Urothelium cell line (cell line): ENCODE measurements around the gene RPL28.

Experiments used
- DNase-seq: peaks from one replicate; pipeline ENCODE4 v3.0.0; 2011; ENCODE audit warnings: low spot score, mixed read lengths
- FAIRE-seq: peaks from 2 replicates; lab custom pipeline; 2011; peaks lifted over from hg19 to GRCh38; lab: Jason Lieb, UNC

The RPL28 gene

DNA sequence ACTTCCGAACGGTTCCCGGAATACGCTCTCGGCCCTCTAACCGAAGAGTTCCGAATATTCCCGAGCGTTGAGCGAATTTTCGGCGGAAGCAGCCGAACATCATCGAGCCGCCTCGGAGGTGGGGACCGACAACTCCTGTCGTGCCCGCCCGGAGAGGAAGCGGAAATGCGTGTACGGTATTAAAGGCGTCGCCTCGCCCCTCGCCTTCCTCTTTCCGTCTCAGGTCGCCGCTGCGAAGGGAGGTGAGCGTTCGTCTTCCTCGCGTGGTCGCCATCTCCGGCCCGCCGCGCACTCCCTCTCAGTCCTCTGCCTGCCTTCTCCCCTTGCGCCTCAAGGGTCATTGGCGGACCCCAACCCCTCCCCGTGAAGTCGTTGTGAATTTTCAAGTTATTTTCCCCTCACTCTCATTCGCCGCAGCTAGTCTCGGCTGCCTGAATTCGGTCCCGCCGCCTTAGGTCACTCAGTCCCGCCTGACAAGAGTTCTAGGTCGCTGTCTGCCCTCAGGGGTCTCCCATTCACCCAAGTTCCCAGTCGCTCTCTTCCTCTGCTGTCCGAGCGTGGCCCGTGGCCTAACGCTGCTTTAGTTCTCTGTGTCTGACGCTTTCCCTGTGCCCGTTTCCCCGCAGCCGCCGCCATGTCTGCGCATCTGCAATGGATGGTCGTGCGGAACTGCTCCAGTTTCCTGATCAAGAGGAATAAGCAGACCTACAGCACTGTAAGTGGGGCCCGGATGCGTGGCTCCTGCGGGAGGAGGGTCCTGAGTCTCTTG is at the start of gene RPL28:
Gene RPL28, plus strand, starts transcription at position 209 of the 769 bp plus-strand sequence. Its CDS starts 426 bp downstream, at position 635.
- peak; percentile 55 for FAIRE-seq

DNA sequence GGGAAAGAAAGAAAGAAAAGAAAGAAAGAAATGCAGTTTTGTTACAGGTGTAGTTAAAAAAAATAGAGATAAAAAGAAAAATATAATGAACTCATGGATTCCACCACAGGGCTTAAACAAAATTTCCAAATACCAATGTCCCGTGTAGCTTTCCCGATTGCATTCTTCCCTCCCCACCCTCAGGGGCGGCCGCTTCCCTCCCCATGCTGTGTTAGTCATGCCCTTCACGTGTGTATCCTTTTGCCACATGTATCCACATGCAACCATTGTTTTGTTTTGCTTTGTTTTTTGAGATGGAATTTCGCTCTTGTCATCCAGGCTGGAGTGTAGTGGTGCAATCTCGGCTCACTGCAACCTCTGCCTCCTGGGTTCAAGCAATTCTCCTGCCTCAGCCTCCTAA is 49.6 kb upstream of the RPL28 start:
- DNase-seq (no peak), FAIRE-seq (no peak)

More for the DNA sequence above, at the start of gene RPL28:
- DNase-seq = peak; percentile 96

DNA sequence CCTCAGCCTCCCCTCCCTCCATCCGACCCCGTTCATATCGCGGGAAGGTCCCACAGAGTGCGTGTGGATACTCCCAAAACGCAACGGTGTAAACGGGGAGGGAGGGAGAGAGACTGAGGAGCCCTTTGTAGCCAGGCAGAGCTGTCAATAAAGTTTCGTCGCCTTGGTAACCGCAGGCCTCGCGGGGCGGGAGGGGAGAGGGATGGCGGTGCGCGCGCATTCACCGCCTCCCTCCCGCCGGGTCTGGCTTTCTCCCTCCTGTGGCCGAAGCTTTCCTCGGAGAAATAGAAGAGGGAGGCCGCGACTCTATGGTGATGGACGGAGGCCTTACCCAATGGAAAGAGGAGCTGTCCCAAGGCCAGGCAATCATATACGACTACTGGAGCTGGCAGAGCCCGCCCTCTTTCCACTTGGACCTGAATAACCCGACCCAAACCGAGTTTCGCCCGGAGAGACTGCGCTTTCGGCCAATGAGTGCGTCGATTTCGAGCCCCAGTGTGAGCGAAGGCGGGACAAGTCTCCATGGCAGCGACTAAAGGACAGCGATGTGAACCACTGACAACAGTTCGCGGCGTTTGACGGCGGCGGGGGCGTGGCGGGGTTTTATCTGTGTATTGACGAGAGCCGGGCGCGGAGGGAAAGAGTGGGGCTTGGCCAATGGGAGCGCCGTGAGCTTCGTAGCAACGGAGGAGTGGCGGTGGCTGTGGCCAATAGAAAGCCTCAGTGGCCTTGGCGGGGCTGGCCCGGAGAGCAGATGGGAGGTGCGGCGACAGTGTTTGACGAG is 46.4 kb upstream of the RPL28 start, which contains the start of gene KMT5C:
Gene KMT5C, plus strand, starts transcription at position 772 of the 784 bp plus-strand sequence. CDS start 2,061 bp downstream, outside the sequence.
- FAIRE-seq (peak; percentile 99), DNase-seq (peak; percentile 98)

DNA sequence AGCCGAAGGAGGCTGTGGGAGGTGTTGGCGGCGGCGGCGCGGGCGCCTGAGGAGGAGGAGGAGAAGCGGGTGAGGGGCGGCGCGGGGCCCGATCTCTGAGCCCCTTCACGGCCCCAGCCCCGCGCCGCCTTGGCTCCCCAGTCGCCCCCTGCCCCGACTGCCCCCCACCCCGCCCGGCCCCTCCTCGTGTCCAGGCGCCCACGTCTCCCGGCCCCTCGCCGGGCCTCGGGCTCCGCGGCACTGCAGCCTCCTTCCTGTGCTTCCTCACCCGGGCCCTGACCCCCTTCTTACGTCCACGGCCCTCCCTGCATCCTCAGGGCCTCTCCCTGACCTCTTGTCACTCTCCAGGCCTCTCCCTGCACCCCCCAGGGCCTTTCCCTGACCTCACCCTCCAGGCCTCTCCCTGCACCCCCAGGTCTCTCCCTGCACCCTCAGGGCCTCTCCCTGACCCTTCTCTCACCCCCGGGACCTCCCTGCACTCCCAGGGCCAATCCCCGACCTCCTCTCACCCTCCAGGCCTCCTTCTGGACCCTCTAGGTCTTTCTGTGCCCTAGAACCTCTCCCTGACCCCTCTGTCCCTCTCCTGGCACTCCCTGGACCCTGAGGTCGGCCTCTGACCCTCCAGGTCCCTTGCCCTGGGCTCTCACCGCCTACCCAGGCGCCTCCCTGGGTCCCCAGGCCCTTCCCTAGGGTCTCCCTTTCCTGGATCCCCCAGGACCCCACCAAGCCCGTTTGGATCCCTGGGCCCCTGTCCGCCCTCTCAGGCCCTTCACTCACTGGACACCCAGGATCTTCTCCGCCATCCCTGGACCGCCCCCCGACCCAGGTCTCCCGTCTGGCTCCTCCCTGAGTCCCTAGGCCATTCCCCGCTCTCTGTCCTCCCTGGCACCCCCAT is 45.6 kb upstream of the RPL28 start:
- FAIRE-seq = no peak
- no peak for DNase-seq

DNA sequence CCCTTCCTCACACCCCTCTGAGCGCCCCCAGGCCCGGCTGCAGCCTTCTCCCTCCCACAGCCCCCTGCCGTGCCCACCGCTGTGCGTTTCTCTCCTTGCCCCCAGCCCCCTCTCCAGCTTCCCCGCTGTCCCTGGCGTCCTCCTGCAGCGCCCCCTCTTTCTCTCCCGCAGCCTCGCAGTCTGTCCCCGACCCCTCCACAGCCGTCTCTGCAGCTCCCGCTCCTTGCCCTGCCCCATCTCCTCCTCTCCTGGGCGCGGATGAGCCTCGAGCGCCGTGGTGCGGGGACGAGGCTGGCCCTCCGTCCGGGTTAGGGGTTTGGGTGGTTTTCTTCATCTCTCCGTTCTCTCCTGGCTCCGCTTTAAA is 45.0 kb upstream of the RPL28 start:
- FAIRE-seq = no peak
- no peak for DNase-seq

DNA sequence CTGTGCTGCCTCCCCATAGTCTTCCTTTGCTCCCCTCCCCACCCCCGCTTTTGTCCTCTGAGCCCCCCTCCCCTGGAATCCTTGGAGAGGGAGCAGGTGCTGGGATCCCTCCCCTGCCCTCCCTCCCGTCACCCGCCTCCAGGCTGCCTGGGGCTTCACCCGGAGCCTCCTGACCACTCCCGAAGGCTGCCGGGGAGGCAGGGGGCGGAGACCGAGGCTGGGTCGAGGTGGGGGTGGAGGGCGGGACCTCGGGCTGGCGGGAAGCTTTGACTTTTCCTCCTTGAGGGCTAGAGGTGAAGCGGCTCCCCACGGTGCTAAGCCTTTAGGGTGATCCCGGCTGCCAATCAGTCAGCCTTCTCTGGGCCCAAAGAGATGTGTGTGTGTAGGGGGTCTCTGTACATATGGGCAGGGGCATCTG is 44.6 kb upstream of the RPL28 start:
- no peak for FAIRE-seq
- peak; percentile 88 for DNase-seq

DNA sequence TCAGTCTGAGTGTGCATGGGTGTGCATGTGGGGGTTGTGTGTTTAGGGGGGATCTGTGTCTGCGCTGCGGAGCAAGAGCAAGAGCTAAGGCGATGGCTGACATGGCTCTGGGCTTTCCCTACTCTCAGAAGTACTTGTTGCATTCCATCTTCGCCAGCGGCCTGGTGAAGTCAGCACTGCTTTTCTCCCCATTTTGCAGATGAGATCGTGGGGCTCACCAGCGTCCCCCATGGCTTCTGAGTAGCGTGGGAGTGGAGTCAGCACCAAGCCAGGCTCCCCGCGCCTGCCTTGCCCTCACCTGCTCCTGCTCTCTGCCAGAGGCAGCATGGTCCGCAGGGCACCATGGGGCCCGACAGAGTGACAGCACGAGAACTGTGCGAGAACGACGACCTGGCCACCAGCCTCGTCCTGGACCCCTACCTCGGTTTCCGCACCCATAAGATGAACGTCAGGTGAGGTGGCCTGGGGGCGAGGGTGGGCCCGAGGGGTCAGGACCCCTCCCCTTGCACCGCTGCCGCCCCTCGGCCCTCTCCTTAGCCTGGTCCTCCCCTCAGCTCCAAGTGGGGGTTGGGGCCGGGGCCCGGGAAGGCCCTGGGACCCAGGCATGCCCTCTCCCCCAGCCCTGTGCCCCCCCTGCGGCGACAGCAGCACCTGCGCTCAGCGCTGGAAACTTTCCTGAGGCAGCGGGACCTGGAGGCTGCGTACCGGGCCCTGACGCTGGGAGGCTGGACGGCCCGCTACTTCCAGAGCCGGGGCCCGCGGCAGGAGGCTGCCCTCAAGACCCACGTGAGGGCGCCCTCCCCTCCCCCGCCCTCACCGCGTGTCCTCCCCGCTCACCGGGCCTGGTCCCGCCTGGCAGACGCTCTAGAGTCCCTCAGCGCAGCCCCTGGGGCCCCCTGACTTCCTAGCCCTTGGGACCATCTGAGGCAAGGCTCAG is 43.9 kb upstream of the RPL28 start:
- no peak for DNase-seq
- no peak for FAIRE-seq

DNA sequence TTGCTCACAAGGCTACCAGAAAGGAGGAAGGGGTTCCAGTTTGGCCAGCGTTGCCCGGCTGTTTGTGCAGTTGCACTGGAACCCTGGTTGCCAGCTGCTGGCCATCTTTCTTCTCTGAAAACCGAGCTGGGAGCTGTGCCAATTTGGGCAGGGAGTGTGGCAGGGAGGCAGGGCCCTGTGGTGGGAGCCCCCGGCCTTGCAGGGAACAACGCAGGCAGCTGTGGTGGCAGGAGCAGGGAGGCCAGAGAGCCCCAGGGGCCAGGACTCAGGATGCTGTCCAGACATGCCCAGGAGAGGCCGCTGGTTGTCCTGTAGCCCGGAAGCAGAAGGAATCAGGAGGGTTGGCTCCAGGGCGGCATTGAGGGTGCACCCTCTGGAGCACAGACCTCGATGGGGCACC is 41.3 kb upstream of the RPL28 start:
- FAIRE-seq (no peak), DNase-seq (no peak)

DNA sequence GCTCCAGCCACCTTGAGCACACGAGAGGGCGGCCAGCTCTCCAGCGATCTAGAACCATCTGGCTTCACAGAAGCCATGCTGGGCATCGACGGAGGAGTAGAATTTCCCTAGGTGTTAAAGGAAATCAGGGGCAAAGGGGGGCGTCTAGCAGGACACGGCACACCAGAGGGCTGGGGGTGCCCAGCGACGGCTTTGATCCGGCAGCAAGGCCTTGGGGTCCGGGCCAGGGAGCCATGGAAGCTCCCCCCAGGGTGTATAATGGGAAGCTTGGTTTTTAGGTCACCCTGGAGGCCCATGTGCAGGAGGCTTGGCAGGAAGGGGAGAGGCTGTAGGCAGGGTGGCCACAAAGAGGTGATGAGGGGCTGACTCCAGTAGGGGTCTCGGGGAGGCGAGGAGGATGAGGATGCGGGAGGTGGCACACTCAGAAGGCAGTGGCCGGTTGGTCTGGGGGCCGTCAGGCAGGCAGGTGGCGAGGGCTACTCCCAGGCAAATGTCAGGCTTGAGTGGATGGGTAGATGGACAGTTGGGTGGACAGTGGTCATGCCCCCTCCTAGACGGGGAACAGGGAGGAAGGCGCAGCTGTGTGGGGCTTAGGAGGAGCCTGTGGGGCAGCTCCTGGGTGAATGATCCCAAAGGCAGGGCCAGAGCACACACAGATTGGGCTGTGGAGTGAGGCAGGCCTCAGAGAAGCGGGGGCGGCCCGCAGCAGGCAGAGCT is 40.5 kb upstream of the RPL28 start:
- FAIRE-seq (no peak), DNase-seq (no peak)

DNA sequence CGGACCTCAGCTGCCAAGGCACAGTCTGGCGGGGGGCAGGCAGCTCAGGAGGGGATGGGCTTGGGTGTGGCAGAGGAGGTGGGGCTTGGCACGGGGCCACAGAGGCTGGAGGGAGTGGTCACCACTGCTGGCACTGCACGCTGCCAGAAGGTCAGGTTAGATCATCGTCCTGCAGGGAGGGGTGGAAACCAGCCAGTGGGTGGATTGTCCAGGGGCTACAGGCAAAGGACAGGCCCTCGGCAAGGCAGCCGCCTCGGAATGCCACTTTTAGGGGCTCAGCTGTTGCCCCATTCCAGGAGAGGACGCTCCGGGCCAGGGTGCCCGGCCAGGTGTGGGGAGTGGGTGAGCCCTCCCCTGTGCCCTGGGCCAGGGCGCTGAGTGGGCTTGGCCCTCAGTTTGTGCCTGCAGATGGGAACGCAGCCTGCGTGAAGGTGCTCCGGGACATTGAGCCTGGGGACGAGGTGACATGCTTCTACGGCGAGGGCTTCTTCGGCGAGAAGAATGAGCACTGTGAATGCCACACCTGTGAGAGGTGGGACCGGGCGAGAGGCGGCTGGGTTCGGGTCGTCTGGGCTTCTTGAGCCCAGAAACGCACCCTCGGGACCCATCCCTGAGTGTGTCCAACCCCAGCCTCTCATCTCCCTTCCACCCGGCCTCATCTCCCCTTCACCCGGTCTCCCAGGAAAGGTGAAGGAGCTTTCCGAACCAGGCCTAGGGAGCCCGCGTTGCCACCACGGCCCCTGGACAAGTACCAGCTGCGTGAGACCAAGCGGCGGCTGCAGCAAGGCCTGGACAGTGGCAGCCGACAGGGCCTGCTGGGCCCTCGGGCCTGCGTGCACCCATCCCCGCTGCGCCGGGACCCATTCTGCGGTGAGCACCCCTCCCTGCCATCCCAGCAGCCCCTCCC is 39.7 kb upstream of the RPL28 start:
- DNase-seq (no peak), FAIRE-seq (peak; percentile 56)

DNA sequence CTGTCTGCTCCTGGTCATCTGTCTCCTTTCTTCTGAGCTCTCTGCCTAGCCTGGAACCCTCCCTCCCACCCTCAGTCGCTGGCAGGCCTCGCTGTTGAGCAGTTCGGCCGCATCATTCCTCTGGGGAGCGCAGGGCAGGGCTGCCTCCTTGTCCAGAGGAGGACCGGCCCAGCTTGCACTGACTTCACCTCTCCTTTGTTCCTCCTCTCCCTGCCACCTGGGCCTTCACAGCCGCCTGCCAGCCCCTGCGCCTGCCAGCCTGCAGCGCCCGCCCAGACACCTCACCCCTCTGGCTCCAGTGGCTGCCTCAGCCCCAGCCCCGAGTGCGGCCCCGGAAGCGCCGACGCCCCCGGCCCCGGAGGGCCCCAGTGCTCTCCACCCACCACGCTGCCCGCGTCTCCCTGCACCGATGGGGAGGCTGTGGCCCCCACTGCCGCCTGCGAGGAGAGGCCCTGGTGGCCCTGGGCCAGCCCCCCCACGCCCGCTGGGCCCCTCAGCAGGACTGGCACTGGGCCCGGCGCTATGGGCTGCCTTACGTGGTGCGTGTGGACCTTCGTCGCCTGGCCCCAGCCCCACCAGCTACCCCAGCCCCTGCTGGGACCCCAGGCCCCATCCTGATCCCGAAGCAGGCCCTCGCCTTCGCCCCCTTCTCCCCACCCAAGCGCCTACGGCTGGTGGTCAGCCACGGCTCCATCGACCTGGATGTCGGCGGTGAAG is 38.8 kb upstream of the RPL28 start:
- FAIRE-seq = no peak

DNA sequence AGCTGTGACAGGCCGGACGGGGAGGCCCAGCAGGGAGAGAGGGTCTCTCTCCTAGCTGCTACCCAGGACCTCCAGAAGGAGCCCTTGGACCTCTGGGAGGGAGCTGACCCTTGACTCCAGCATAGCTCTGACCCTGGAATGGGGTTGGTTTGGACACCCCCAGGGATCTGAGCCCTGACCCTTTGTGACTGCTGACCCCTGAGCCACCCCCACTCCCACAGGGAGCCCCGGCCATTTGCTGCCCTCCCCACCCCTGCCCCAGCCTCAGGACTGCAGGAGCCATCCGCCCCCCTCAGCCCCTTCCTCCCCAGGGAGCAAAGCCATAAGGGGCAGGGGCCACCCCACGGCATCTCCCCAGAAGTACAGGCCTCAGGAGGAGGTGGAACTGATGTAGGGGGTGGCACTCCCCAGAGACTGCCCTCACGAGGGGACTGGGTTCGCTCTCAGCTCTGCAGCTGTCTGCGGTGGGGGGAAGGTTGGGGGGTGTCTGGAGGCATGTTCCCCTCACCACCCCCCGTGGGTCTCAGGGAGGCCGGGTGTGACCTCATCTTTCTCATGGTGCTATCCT is 38.2 kb upstream of the RPL28 start:
- no peak for DNase-seq
- no peak for FAIRE-seq

More for the DNA sequence above, 38.8 kb upstream of the RPL28 start:
- no peak for DNase-seq

DNA sequence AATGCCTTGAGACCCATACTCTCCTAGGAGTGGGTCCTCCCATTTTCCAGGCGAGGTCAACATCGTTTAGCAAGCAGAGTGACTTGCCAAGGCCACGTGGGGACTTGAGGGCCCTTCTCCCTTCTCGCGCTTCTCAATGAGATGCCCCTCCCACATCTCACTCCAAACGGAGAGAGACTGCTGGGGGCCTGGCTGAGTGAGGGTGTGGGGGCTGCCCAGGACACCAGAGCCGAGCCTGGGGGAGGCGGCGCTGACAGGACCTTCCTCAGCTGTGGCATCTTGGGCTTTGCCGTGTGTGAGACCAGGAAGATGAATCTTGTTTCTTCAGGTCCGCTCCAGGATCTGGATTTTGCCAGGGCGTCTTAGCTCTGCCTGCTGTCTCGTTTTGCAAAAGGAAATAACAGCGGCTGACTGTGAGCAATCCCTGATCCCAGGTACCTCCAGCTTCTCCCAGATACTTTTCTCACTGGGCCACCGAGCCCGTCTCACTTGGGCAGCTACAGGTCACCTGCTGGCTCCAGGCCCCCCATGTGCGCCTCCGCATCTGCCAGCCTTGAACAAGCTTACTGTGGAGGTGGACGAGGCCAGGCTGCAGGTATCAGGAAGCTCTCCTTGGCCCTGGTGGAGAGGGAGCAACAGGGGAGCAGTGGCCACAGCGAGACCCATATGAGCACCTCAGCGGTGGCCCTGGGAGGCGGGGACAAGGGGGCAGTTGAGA is 37.3 kb upstream of the RPL28 start:
- DNase-seq (no peak), FAIRE-seq (no peak)

DNA sequence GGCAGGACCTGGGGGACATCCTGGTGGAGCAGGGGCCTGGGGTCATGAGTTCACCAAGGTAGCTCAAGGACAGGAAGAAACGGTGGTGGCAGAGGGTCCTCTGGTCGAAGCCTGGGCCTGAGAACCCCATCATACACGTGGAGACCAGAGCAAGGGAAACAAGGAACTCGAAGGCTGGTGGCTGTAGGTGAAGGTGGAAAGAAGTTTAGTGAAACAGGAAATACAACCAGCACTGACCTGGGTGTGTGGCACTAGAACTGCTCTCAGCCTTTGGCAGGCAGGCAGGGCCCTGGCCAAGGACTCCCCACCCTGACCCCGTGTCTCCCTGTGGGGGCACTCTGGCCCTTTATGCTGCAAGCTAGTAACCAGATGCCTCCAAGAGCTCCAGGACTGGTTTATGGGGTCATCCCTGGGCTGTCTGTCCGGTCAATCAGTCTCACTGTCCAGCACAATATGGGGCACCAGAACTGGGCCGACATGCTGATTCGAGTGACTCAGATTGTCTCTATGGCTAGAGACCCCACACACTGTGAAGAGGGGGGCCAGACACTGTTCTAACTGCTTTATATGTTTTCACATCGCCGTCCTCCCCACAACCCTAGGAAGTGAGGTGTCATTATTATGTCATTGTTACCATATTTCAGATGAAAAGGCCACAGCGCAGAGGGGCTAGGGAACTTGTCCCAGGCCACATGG is 35.0 kb upstream of the RPL28 start:
- FAIRE-seq (no peak), DNase-seq (no peak)

DNA sequence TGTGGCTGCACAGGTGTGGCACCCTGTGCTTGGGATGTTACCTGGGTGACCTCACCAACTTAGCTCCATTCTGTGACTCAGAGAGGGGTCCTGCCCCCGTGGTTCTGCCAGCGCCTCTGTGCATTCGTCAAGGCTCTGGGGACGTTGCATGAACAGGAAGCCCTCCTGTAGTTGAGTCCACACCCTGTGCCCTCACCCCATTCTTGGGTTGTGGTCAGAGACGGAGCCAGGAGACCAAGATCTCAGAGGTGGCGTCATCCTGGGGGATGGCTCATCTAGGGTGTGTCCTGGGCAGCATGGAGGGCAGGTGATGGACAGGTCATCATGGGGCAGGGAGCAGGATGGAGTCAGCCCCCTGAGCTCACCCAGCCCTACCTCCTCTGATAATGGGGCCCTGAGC is 33.7 kb upstream of the RPL28 start:
- FAIRE-seq = peak; percentile 30
- DNase-seq = peak; percentile 26

DNA sequence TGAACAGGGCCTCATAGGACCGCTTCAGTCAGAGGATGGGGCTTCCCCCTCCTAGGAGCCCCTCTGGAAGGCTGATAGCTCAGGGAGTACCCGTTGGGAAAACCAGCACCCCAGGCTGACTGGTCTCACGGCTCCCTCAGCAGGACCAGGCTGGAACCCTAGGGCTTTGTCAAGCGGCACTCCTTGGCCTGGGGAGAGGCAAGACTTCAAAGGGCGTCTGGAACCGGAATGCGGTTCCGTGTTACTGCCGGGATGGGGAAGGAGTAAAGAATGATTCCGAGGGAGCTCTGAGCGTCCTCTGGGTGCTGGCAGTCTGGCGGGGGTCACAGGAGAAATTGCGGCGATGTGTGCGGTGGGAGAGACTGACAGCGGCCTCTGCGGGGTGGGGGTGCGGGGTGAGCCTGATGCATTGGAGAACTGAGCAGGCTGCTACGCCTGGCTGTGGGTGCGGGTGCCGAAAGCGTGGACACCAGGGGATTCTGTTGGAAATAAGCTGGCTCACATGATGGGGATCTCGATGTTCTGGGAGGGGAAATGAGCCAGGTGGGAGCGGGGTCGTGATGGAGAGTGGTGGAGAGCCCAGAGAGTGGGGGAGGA is 33.1 kb upstream of the RPL28 start:
- FAIRE-seq = no peak
- no peak for DNase-seq
